ENCODE measurements around the gene C4BPA.
A peak's percentile ranks its signal among the peaks of the same experiment; 100 is the strongest.

C4BPA gene

GRCh38 chr1:207077012-207077411, 27.0 kb upstream of the C4BPA start:
- no peak for DNase-seq (ENCODE audit: low read depth, low spot score)

GRCh38 chr1:207077470-207078377, 26.3 kb upstream of the C4BPA start:
- DNase-seq (ENCODE audit: low read depth, low spot score) = peak; percentile 33

- no peak for DNase-seq (ENCODE audit: low read depth, low spot score)
Observed at GRCh38 chr1:207078578-207079132, 25.4 kb upstream of the C4BPA start.

GRCh38 chr1:207079706-207080241, 24.3 kb upstream of the C4BPA start:
- no peak for DNase-seq (ENCODE audit: low read depth, low spot score)

- no peak for DNase-seq (ENCODE audit: low read depth, low spot score)
Observed at GRCh38 chr1:207081088-207081487, 22.9 kb upstream of the C4BPA start.

- DNase-seq (ENCODE audit: low read depth, low spot score) = no peak
Observed at GRCh38 chr1:207081806-207082205, 22.2 kb upstream of the C4BPA start.

- no peak for DNase-seq (ENCODE audit: low read depth, low spot score)
Observed at GRCh38 chr1:207084232-207084631, 19.8 kb upstream of the C4BPA start.

GRCh38 chr1:207084701-207085180, 19.3 kb upstream of the C4BPA start:
- peak; percentile 38 for DNase-seq (ENCODE audit: low read depth, low spot score)

- no peak for DNase-seq (ENCODE audit: low read depth, low spot score)
Observed at GRCh38 chr1:207085887-207086286, 18.1 kb upstream of the C4BPA start.

GRCh38 chr1:207088161-207088560, 15.9 kb upstream of the C4BPA start:
- no peak for DNase-seq (ENCODE audit: low read depth, low spot score)

- DNase-seq (ENCODE audit: low read depth, low spot score) = no peak
Observed at GRCh38 chr1:207088701-207089626, 15.1 kb upstream of the C4BPA start, which contains the start of gene C4BPB. Gene C4BPB (plus strand): TSS chr1:207088860. CDS start chr1:207089532, 672 bp downstream.

- no peak for DNase-seq (ENCODE audit: low read depth, low spot score)
Observed at GRCh38 chr1:207089627-207090355, 14.2 kb upstream of the C4BPA start.

GRCh38 chr1:207091200-207091908, 12.7 kb upstream of the C4BPA start:
- DNase-seq (ENCODE audit: low read depth, low spot score) = no peak

- DNase-seq (ENCODE audit: low read depth, low spot score) = no peak
Observed at GRCh38 chr1:207093944-207094343, 10.1 kb upstream of the C4BPA start.

GRCh38 chr1:207097871-207098324, 6.1 kb upstream of the C4BPA start:
- no peak for DNase-seq (ENCODE audit: low read depth, low spot score)

- no peak for DNase-seq (ENCODE audit: low read depth, low spot score)
Observed at GRCh38 chr1:207101720-207102119, 2.3 kb upstream of the C4BPA start.

GRCh38 chr1:207102146-207102545, 1.9 kb upstream of the C4BPA start:
- no peak for DNase-seq (ENCODE audit: low read depth, low spot score)

GRCh38 chr1:207102659-207103058, 1.4 kb upstream of the C4BPA start:
- no peak for DNase-seq (ENCODE audit: low read depth, low spot score)

GRCh38 chr1:207109004-207109403, 5.0 kb downstream of the C4BPA start:
- DNase-seq (ENCODE audit: low read depth, low spot score) = no peak

Measured in activated naive CD8-positive, alpha-beta T cell treated with anti-CD3 and anti-CD28 coated beads, Interleukin-2, amount 50 U/mL, for 16 hours (primary cell).